Measurements from ENCODE around the gene GGTLC2. TPM values are rescaled to one million over a fixed set of nuclear protein-coding genes. Genes with fewer than 3 reads are reported as not detected.
"Not testable (repeated sequence)": the region's sequence is repeated elsewhere in the genome, so short reads cannot be mapped to it uniquely, and the experiment has no call there.

The GGTLC2 gene
- total RNA-seq (2021; fragmentation: NEBNext Ultra II Directional; extraction: Animal tissue kit (Norgen Biotek cat#: 25700)): not detected
- long read RNA-seq: 0 reads

GRCh38 chr22:22644314-22644713 is at the start of gene GGTLC2:
GGTLC2 (plus strand) TSS chr22:22644614; CDS start chr22:22646346, 1,732 bp downstream.
- not testable (repeated sequence) for H3K36me3 Mint-ChIP-seq (ENCODE audit: low read depth); H3K27ac Mint-ChIP-seq

GRCh38 chr22:22595001-22595835 is 49.2 kb upstream of the GGTLC2 start:
- DNase-seq: no peak
- no peak overlapping the region for H3K27ac Mint-ChIP-seq
- H3K27me3 Mint-ChIP-seq (ENCODE audit: insufficient read depth): no peaks in the 10 kb centered on the region; the same call in none of the 2 replicates
- no peak for TF ChIP-seq CTCF (IDR thresholded peaks at IDR 0.05)
- H3K4me1 Mint-ChIP-seq (ENCODE audit: low read depth): no peaks in the 10 kb centered on the region
- H3K9me3 Mint-ChIP-seq: no peaks in the 10 kb centered on the region
- no peak overlapping the region for H3K4me3 Mint-ChIP-seq
- no peaks in the 10 kb centered on the region for H3K36me3 Mint-ChIP-seq (ENCODE audit: low read depth)

More at GRCh38 chr22:22644314-22644713, at the start of gene GGTLC2:
- not testable (repeated sequence) for H3K4me3 Mint-ChIP-seq; H3K27me3 Mint-ChIP-seq (ENCODE audit: insufficient read depth); H3K9me3 Mint-ChIP-seq; H3K4me1 Mint-ChIP-seq (ENCODE audit: low read depth); DNase-seq

DNA sequence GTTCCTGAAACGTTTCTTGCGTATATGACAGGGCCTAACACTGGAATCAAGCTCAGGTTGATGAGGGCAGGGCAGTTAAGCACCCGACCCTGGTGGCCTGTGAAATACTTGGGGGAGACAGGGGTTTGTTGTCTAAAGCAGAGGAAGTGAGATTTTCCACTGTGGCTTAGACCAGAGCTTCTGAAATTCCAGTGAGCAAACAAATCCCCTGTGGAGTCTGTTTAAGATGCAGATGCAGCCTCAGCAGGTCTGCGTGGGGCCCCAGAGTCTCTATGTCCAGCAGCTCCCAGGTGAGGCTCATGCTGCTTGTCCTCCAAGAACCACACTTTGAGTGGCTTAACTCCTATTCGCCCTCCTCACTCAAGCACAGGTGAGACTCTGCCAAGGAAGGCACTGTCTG is 46.3 kb upstream of the GGTLC2 start:
- no peak for DNase-seq
- H3K27ac Mint-ChIP-seq: no peak overlapping the region
- H3K4me3 Mint-ChIP-seq: no peak overlapping the region
- no peaks in the 10 kb centered on the region for H3K9me3 Mint-ChIP-seq
- no peaks in the 10 kb centered on the region for H3K4me1 Mint-ChIP-seq (ENCODE audit: low read depth)
- H3K27me3 Mint-ChIP-seq (ENCODE audit: insufficient read depth): peaks cover 2% of the 10 kb centered on the region
- no peak for TF ChIP-seq CTCF (IDR thresholded peaks at IDR 0.05)
- no peaks in the 10 kb centered on the region for H3K36me3 Mint-ChIP-seq (ENCODE audit: low read depth)

- Mint-ChIP-seq H3K36me3 (ENCODE audit: low read depth) (no peaks in the 10 kb centered on the region), H3K27ac (no peak overlapping the region), H3K4me1 (ENCODE audit: low read depth) (no peaks in the 10 kb centered on the region), H3K9me3 (no peaks in the 10 kb centered on the region), H3K27me3 (ENCODE audit: insufficient read depth) (peaks cover 2% of the 10 kb centered on the region), H3K4me3 (no peak overlapping the region)
- no peak for TF ChIP-seq CTCF (IDR thresholded peaks at IDR 0.05)
- no peak for DNase-seq
Observed at GRCh38 chr22:22599248-22599647, 45.2 kb upstream of the GGTLC2 start.

- peaks cover 2% of the 10 kb centered on the region for H3K27me3 Mint-ChIP-seq (ENCODE audit: insufficient read depth)
- H3K4me3 Mint-ChIP-seq: no peak overlapping the region
- no peak for TF ChIP-seq CTCF (IDR thresholded peaks at IDR 0.05)
Observed at GRCh38 chr22:22600531-22601261, 43.7 kb upstream of the GGTLC2 start.

GRCh38 chr22:22603470-22603947 is 40.9 kb upstream of the GGTLC2 start:
- Mint-ChIP-seq H3K27ac (no peak overlapping the region), H3K4me1 (ENCODE audit: low read depth) (no peaks in the 10 kb centered on the region), H3K36me3 (ENCODE audit: low read depth) (no peaks in the 10 kb centered on the region), H3K27me3 (ENCODE audit: insufficient read depth) (peaks cover 2% of the 10 kb centered on the region), H3K4me3 (no peak overlapping the region), H3K9me3 (no peaks in the 10 kb centered on the region)
- DNase-seq: no peak
- TF ChIP-seq CTCF (IDR thresholded peaks at IDR 0.05): no peak

More at GRCh38 chr22:22600531-22601261, 43.7 kb upstream of the GGTLC2 start:
- no peaks in the 10 kb centered on the region for H3K9me3 Mint-ChIP-seq
- H3K4me1 Mint-ChIP-seq (ENCODE audit: low read depth): no peaks in the 10 kb centered on the region
- no peak overlapping the region for H3K27ac Mint-ChIP-seq
- DNase-seq: no peak
- no peaks in the 10 kb centered on the region for H3K36me3 Mint-ChIP-seq (ENCODE audit: low read depth)
